KBM-7 (cell line): ENCODE data around the gene NOCT.
"Not testable (repeated sequence)": the region's sequence is repeated elsewhere in the genome, so short reads cannot be mapped to it uniquely, and the experiment has no call there.

Source experiments
- DNase-seq: peaks from one replicate; pipeline ENCODE4 v3.0.0-alpha.2; 2015
- in situ Hi-C: fragments of 300-500 bp; cut with MboI; formaldehyde crosslinking; loops from 2 replicates; pipeline ENCODE4 v1.14.3; 2020; ENCODE audit warnings: low sequenced_read_pairs, low pct_unique_long_range_greater_than_20kb, mixed read lengths

Gene NOCT

DNA sequence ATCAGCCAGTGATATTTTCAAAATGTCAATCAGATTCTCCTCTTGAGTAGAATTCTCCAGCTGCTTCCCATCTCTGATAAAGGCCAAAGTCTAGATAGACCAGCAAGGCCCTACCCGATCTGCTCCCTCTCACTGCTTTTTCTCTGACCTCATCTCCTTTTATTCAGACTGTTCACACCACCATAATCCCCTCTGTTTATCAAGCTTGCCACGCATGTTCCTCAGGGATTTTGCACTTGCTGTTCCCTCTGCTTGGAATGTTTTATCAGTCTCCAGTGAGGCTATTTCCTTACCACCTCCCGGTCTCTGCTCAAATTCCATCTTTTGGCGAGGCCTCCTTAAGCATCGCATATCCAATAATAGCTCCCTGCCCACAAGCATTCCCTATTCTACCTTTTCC lies 20.1 kb downstream of the NOCT start:
- DNase-seq: no peak
- in situ Hi-C loops: no loop called here

DNA sequence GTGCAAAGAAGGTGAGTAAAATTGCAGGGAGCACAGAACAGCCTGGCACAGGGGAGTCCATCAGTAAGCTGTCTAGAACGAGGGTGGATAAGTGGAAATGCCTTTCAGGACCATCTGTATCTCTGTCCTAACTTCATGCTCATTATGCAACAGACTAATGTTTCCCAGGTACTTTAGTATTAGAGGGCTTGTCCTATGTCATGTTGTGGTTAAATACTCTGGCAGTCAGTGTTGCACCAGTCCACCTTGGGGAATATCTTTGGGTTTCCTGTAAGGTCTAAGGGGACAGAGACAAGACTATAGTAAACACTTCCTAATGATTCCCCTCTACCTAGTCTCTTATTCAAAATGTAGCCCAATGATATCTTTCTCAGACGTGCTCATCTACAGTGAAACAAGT lies 21.3 kb downstream of the NOCT start:
- in situ Hi-C loops: no loop called here
- DNase-seq: no peak

GRCh38 chr4:139038874-139039443 lies 23.4 kb downstream of the NOCT start:
- DNase-seq: no peak
- in situ Hi-C loops: no loop called here

- in situ Hi-C loops: no loop called here
These were observed 27.4 kb downstream of the NOCT start for GRCh38 chr4:139042981-139043460.

GRCh38 chr4:139044291-139044690 lies 28.7 kb downstream of the NOCT start:
- in situ Hi-C loops: no loop called here
- DNase-seq: no peak

More at GRCh38 chr4:139042981-139043460, 27.4 kb downstream of the NOCT start:
- no peak for DNase-seq

DNA sequence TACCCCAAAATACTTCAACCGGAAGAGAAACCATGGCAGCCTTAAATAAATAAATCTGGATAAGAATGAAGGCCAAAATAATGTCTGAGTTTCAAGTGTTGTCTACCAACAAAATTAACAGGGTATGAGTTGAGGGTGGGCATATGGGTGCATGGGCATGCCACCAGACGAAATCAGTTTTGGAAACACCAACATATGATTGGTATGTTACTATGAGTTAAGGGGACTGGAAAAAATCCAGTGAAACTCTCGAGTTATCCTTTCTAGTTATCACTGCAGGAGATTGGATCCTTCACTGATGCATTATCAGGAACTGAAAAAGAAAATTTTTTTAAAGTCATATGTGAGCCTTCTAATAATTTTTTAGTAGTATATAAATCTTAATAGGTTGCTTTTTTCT lies 32.4 kb downstream of the NOCT start:
- in situ Hi-C loops: no loop called here
- no peak for DNase-seq

GRCh38 chr4:139050446-139050845 lies 34.9 kb downstream of the NOCT start:
- no peak for DNase-seq
- in situ Hi-C loops: no loop called here

- in situ Hi-C loops: no loop called here
- DNase-seq: no peak
These were observed 38.3 kb downstream of the NOCT start for GRCh38 chr4:139053909-139054308.

DNA sequence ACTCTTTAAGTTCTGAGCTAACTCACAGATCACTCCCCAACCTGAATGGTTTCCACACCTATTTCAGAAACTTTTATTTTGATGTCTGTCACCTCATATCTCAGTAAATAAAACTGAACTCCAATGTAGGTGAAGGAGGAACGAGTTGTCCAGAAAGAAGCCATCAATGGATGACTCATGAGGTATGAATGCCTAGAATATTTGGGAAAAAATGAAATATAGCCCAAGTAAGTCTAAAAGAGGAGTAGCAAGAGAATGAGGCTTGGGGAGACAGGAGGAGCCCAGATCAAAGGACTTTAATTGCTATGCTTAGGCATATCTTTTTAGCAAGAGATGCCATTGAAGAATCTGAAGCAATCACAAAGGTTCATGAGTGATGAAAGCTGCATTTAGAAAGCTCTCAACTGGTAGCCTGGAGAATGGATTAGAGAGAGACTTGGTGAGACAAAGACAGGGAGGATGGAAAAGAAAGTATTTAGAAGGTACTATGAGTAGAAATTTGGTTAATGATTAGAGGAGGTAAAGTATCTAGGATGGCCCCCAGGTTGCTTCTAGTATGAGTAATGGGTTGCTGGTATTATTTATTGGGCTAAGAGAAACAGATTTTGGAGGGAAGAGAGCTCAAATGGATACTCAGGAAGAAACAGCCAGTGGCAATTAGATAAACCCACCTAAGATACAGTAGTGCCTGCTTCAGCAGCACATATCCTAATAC lies 39.4 kb downstream of the NOCT start:
- no peak for DNase-seq
- in situ Hi-C loops: no loop called here

DNA sequence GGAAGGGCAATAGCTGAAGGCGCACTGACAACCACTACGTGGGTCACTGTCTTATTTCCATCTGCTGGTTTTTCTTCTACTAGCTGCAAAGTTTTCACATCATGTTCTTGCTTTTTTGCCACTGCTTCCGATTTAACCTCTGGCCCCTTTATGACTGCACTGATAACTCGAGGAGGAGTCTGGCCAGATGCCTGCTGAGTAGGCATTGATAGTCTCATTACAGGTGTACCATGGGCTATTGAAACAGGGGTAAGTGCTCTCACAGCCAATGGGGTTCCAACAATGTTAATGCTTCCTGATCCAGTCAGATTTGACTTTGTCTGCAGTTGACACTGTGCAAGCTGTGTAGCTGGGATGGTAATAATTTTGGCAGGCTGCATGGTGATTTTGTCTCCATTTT lies 43.4 kb downstream of the NOCT start:
- in situ Hi-C loops: not testable (repeated sequence)

DNA sequence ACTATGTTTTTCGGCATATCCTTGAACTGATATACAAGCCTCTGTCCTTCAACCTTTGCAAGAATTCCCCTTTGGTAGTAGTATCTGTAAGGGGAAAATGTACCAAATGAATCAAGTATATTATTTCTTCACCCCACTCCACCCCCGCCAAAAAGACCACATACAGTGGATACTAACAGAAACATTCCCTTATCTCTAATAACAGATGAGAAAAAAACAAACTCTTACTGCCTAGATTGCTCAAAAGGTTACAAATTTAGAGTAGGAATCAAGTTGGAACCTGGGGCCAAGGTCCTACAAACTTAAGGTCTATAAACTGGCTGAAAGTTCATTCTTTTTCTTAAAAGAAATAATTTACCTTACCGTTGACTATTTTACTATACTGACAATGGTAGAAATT lies 45.0 kb downstream of the NOCT start:
- in situ Hi-C loops: no loop called here
- no peak for DNase-seq

More for the DNA sequence above, 43.4 kb downstream of the NOCT start:
- not testable (repeated sequence) for DNase-seq

DNA sequence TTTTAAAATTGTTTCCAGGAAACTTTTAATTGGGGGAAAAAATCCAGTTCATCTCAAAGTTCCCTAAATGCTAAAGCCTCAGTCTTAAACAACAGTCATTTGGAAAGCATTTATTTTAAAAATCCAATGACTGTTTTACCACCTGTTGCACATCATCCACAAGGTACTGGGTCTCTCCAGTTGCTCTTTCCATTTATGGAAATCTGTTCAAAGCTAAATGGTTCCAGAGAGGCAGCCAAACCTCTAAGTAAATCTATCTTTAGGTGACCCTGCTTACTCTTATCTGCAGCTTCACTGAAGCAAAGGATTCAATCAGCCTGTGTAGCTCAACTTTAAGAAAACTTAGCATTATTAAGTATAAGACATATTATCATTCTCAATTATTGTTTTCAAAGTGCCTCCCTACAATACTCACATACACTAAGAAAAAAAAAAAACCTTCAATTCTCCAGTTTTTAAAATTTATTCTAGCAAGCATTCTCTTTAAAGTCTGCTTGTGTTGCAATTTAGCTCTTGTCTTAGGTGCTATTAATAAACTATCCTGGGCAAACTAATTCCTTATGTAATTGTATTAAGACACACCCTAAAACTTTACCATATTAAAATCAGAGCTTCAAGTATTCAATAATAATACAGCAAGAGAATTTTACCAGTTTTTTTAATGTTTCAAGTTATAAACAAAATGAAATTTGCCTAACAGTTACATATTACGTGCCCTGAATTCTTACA lies 60.6 kb downstream of the NOCT start:
- in situ Hi-C loops: no loop called here
- DNase-seq: no peak

- in situ Hi-C loops: no loop called here
- no peak for DNase-seq
These were observed 62.2 kb downstream of the NOCT start for GRCh38 chr4:139077567-139078355.

GRCh38 chr4:139078926-139079325 lies 63.3 kb downstream of the NOCT start:
- no peak for DNase-seq
- in situ Hi-C loops: no loop called here

GRCh38 chr4:139082750-139083606 lies 67.4 kb downstream of the NOCT start:
- peak; percentile 100 for DNase-seq
- in situ Hi-C loops: no loop called here

GRCh38 chr4:139083607-139083955 lies 68.0 kb downstream of the NOCT start:
- DNase-seq: peak; percentile 73
- in situ Hi-C loops: no loop called here

GRCh38 chr4:139083956-139084803 lies 68.6 kb downstream of the NOCT start:
- peak; percentile 89 for DNase-seq
- in situ Hi-C loops: no loop called here

- no peak for DNase-seq
- in situ Hi-C loops: no loop called here
These were observed 69.2 kb downstream of the NOCT start for GRCh38 chr4:139084804-139085093.
